Sciatic nerve (tissue), 2 donors: Measurements from ENCODE around the gene CTDSP2. TPM values are rescaled to one million over a fixed set of nuclear protein-coding genes. Genes with fewer than 3 reads are reported as not detected.
"Not testable (repeated sequence)": the region's sequence is repeated elsewhere in the genome, so short reads cannot be mapped to it uniquely, and the experiment has no call there.

Experiments used
- ATAC-seq: fragments of 200-7000 bp; cut with Tn5 transposase; one replicate; pipeline ENCODE4 v1.9.1; 2020; ENCODE audit warnings: mild to moderate bottlenecking, moderate library complexity
- DNase-seq: peaks from one replicate; pipeline ENCODE4 v3.0.0-alpha.2; 2020; ENCODE audit warnings: low spot score
- intact Hi-C: fragments of 100-400 bp; cut with DNase I; formaldehyde crosslinking; loops from one replicate; pipeline ENCODE4 v1.14.2; 2022
- total RNA-seq: library from RNA; stranded (reverse); fragmentation: NEBNext Ultra II Directional; extraction: Animal tissue kit (Norgen Biotek cat#: 25700); gene quantifications from one replicate; pipeline ENCODE4 v1.2.1, GENCODE V29; 2021
- donor health status: DM: no; HTN: no; CAD: no.
- donor health status: DM: no; HTN: no; CAD: no.

CTDSP2 gene
- total RNA-seq, 1 donor from 2014 or later: 202 TPM

- ATAC-seq (no peak), DNase-seq (no peak)
- intact Hi-C loops: no loop called here
These were observed 12.6 kb upstream of the CTDSP2 start for GRCh38 chr12:57859121-57859520.

GRCh38 chr12:57858123-57858522 is 11.6 kb upstream of the CTDSP2 start:
- DNase-seq, ATAC-seq, intact Hi-C loops: not testable (repeated sequence)

- no peak for ATAC-seq
- no peak for DNase-seq
- intact Hi-C loops: no loop called here
These were observed 8.4 kb upstream of the CTDSP2 start for GRCh38 chr12:57854965-57855364.

GRCh38 chr12:57853864-57854556 is 7.5 kb upstream of the CTDSP2 start:
- DNase-seq: no peak
- intact Hi-C loops: no loop called here
- ATAC-seq: no peak

GRCh38 chr12:57852620-57853500 is 6.3 kb upstream of the CTDSP2 start:
- DNase-seq: peak; percentile 72

GRCh38 chr12:57852200-57852599 is 5.7 kb upstream of the CTDSP2 start:
- peak; percentile 8 for ATAC-seq
- intact Hi-C loops: no loop called here
- DNase-seq: no peak

More at GRCh38 chr12:57852620-57853500, 6.3 kb upstream of the CTDSP2 start:
- peak; percentile 79 for ATAC-seq
- intact Hi-C loops: no loop called here

GRCh38 chr12:57851552-57851951 is 5.0 kb upstream of the CTDSP2 start:
- intact Hi-C loops: no loop called here
- DNase-seq: no peak
- ATAC-seq: no peak

- ATAC-seq (no peak), DNase-seq (no peak)
- intact Hi-C loops: no loop called here
These were observed 4.4 kb upstream of the CTDSP2 start for GRCh38 chr12:57850854-57851430.

GRCh38 chr12:57849447-57849846 is 2.9 kb upstream of the CTDSP2 start:
- intact Hi-C loops, DNase-seq, ATAC-seq: not testable (repeated sequence)

GRCh38 chr12:57849035-57849434 is 2.5 kb upstream of the CTDSP2 start:
- ATAC-seq: no peak
- intact Hi-C loops: no loop called here
- DNase-seq: no peak

- ATAC-seq: no peak
- intact Hi-C loops: no loop called here
- DNase-seq: no peak
These were observed 1.7 kb upstream of the CTDSP2 start for GRCh38 chr12:57848208-57848607.

GRCh38 chr12:57846285-57846576 is 298 bp downstream of the CTDSP2 start:
- no peak for DNase-seq
- intact Hi-C loops: no loop called here

GRCh38 chr12:57845478-57846284 is 848 bp downstream of the CTDSP2 start:
- DNase-seq: peak; percentile 90
- intact Hi-C loops: no loop called here
- peak; percentile 65 for ATAC-seq

More at GRCh38 chr12:57846285-57846576, 298 bp downstream of the CTDSP2 start:
- ATAC-seq: no peak

- intact Hi-C loops: loop anchor here (5.0 kb wide), 1 partner anchor 1313 kb away; no protein-coding TSS in a partner anchor
- peak; percentile 83 for DNase-seq
- peak; percentile 69 for ATAC-seq
These were observed 1.6 kb downstream of the CTDSP2 start for GRCh38 chr12:57844709-57845477.

GRCh38 chr12:57842342-57843294 is 3.9 kb downstream of the CTDSP2 start:
- intact Hi-C loops: loop anchor here (5.0 kb wide), 1 partner anchor 1310 kb away; no protein-coding TSS in a partner anchor
- DNase-seq: no peak
- no peak for ATAC-seq

- ATAC-seq: no peak
- intact Hi-C loops: loop anchor here (5.0 kb wide), 1 partner anchor 1309 kb away; no protein-coding TSS in a partner anchor
- no peak for DNase-seq
These were observed 5.1 kb downstream of the CTDSP2 start for GRCh38 chr12:57841445-57841844.

GRCh38 chr12:57840726-57841125 is 5.8 kb downstream of the CTDSP2 start:
- intact Hi-C loops: loop anchor here (5.0 kb wide), 1 partner anchor 1308 kb away; no protein-coding TSS in a partner anchor
- no peak for ATAC-seq
- no peak for DNase-seq
